Measurements from ENCODE around the gene PTN.
"Not testable (repeated sequence)": the region's sequence is repeated elsewhere in the genome, so short reads cannot be mapped to it uniquely, and the experiment has no call there.

PTN gene

GRCh38 chr7:137266764-137267163 lies 76.8 kb downstream of the PTN start:
- DNase-seq (ENCODE audit: low read depth in 2 of 2): no peak

- not testable (repeated sequence) for DNase-seq (ENCODE audit: low read depth in 2 of 2)
Observed at GRCh38 chr7:137265480-137265879, 78.1 kb downstream of the PTN start.

- DNase-seq (ENCODE audit: low read depth in 2 of 2): no peak
Observed at GRCh38 chr7:137262599-137262998, 80.9 kb downstream of the PTN start.

GRCh38 chr7:137258552-137258951 lies 85.0 kb downstream of the PTN start:
- no peak for DNase-seq (ENCODE audit: low read depth in 2 of 2)

- DNase-seq (ENCODE audit: low read depth in 2 of 2): no peak
Observed at GRCh38 chr7:137254766-137255165, 88.8 kb downstream of the PTN start.

GRCh38 chr7:137245890-137246289 lies 97.6 kb downstream of the PTN start:
- DNase-seq (ENCODE audit: low read depth in 2 of 2): no peak

GRCh38 chr7:137245186-137245585 lies 98.3 kb downstream of the PTN start:
- DNase-seq (ENCODE audit: low read depth in 2 of 2): no peak

GRCh38 chr7:137243741-137244140 lies 99.8 kb downstream of the PTN start:
- no peak for DNase-seq (ENCODE audit: low read depth in 2 of 2)

- no peak for DNase-seq (ENCODE audit: low read depth in 2 of 2)
Observed at GRCh38 chr7:137242616-137243015, 100.9 kb downstream of the PTN start.

GRCh38 chr7:137241655-137242360 lies 101.7 kb downstream of the PTN start:
- DNase-seq (ENCODE audit: low read depth in 2 of 2): no peak

- not testable (repeated sequence) for DNase-seq (ENCODE audit: low read depth in 2 of 2)
Observed at GRCh38 chr7:137239186-137239585, 104.3 kb downstream of the PTN start.

GRCh38 chr7:137235434-137235833 lies 108.1 kb downstream of the PTN start:
- DNase-seq (ENCODE audit: low read depth in 2 of 2): no peak

GRCh38 chr7:137231167-137231566 lies 112.4 kb downstream of the PTN start:
- no peak for DNase-seq (ENCODE audit: low read depth in 2 of 2)

- no peak for DNase-seq (ENCODE audit: low read depth in 2 of 2)
Observed at GRCh38 chr7:137221467-137221866, 122.1 kb downstream of the PTN start.

- DNase-seq (ENCODE audit: low read depth in 2 of 2): no peak
Observed at GRCh38 chr7:137213744-137214143, 129.8 kb downstream of the PTN start.

- no peak for DNase-seq (ENCODE audit: low read depth in 2 of 2)
Observed at GRCh38 chr7:137209151-137209817, 134.2 kb downstream of the PTN start.

- DNase-seq (ENCODE audit: low read depth in 2 of 2): no peak
Observed at GRCh38 chr7:137206770-137207169, 136.8 kb downstream of the PTN start.

GRCh38 chr7:137204246-137204645 lies 139.3 kb downstream of the PTN start:
- no peak for DNase-seq (ENCODE audit: low read depth in 2 of 2)

- DNase-seq (ENCODE audit: low read depth in 2 of 2): no peak
Observed at GRCh38 chr7:137203351-137203750, 140.2 kb downstream of the PTN start.

GRCh38 chr7:137196648-137197047 lies 146.9 kb downstream of the PTN start:
- DNase-seq (ENCODE audit: low read depth in 2 of 2): no peak

- DNase-seq (ENCODE audit: low read depth in 2 of 2): no peak
Observed at GRCh38 chr7:137195996-137196395, 147.5 kb downstream of the PTN start.

GRCh38 chr7:137181619-137182018 lies 161.9 kb downstream of the PTN start:
- not testable (repeated sequence) for DNase-seq (ENCODE audit: low read depth in 2 of 2)

Data from stimulated activated CD8-positive, alpha-beta memory T cell treated with anti-CD3 and anti-CD28 coated beads, Interleukin-15, amount 100 ng/mL, for 4 hours (primary cell).